HEK293 (cell line): ENCODE measurements around the gene EI24.

Source experiments
- CTCF ChIA-PET: fragments of 350-600 bp; formaldehyde crosslinking; extraction: SDS; loops from one replicate; lab custom pipeline; 2021; ENCODE audit warnings: antibody characterized with exemption; lab: Yijun Ruan, JAX
- POLR2A ChIA-PET: fragments of 300-600 bp; formaldehyde crosslinking; extraction: SDS; loops from one replicate; lab custom pipeline; 2020; ENCODE audit warnings: antibody characterized with exemption, inconsistent platforms; lab: Yijun Ruan, JAX
- H3K27ac ChIP-seq: fragments of 200-500 bp; sonication (Bioruptor generic); 2 replicates; pipeline ENCODE4 v1.5.1; 2014; ENCODE audit warnings: low read depth, low read length, control low read depth, inconsistent platforms; ENCODE audit errors: extremely low read depth
- H3K36me3 ChIP-seq, 2 experiments: fragments of 200-500 bp in 1 of 2; sonication (Bioruptor generic) in 1 of 2; 1 replicate in 1 of 2; 2 replicates in 1 of 2; pipeline ENCODE4 v1.5.1; 2014 to 2017; ENCODE audit warnings: inconsistent platforms in 2 of 2, low read length in 2 of 2; ENCODE audit not compliant: control insufficient read depth in 2 of 2, insufficient read depth in 1 of 2
- H3K4me1 ChIP-seq: fragments of 200-500 bp; sonication (Bioruptor generic); 2 replicates; pipeline ENCODE4 v1.5.1; 2014; ENCODE audit warnings: mild to moderate bottlenecking, low read length, inconsistent platforms; ENCODE audit not compliant: control insufficient read depth, insufficient read depth
- H3K4me3 ChIP-seq: 2 replicates; pipeline ENCODE4 v1.5.1; 2011; ENCODE audit warnings: low read depth, mild to moderate bottlenecking, control low read depth, low read length, moderate library complexity
- H3K9me3 ChIP-seq: fragments of 200-500 bp; sonication (Bioruptor generic); 2 replicates; pipeline ENCODE4 v1.5.1; 2014; ENCODE audit warnings: low read depth, low read length, inconsistent platforms; ENCODE audit not compliant: control insufficient read depth, insufficient read depth
- EGR2 ChIP-seq: fragments of 450-650 bp; formaldehyde crosslinking; IDR thresholded peaks from 2 replicates; pipeline ENCODE4 v1.5.1; 2016; ENCODE audit warnings: low read depth, missing biosample characterization, missing genetic modification characterization
- GLI4 ChIP-seq: fragments of 450-650 bp; formaldehyde crosslinking; IDR thresholded peaks from 2 replicates; pipeline ENCODE4 v1.5.1; 2016; ENCODE audit warnings: missing biosample characterization, missing genetic modification characterization
- KLF1 ChIP-seq: fragments of 450-650 bp; formaldehyde crosslinking; IDR thresholded peaks from 2 replicates; pipeline ENCODE4 v1.5.1; 2016; ENCODE audit warnings: missing biosample characterization, missing genetic modification characterization
- MZF1 ChIP-seq: fragments of 450-650 bp; formaldehyde crosslinking; IDR thresholded peaks from 2 replicates; pipeline ENCODE4 v1.5.1; 2017; ENCODE audit warnings: missing biosample characterization, missing genetic modification characterization, borderline replicate concordance
- PRDM6 ChIP-seq: fragments of 450-650 bp; formaldehyde crosslinking; IDR thresholded peaks from 2 replicates; pipeline ENCODE4 v1.5.1; 2017; ENCODE audit warnings: missing biosample characterization, missing genetic modification characterization
- RBAK ChIP-seq: fragments of 450-650 bp; formaldehyde crosslinking; IDR thresholded peaks from 2 replicates; pipeline ENCODE4 v1.5.1; 2016; ENCODE audit warnings: missing biosample characterization, missing genetic modification characterization
- REPIN1 ChIP-seq: fragments of 450-650 bp; formaldehyde crosslinking; IDR thresholded peaks from 2 replicates; pipeline ENCODE4 v1.5.1; 2017; ENCODE audit warnings: missing biosample characterization, missing genetic modification characterization, low read depth
- SALL2 ChIP-seq: fragments of 450-650 bp; formaldehyde crosslinking; IDR thresholded peaks from 2 replicates; pipeline ENCODE4 v1.5.0; 2017; ENCODE audit warnings: missing biosample characterization, mild to moderate bottlenecking, missing genetic modification characterization, borderline replicate concordance
- SCRT2 ChIP-seq: fragments of 450-650 bp; formaldehyde crosslinking; IDR thresholded peaks from 2 replicates; pipeline ENCODE4 v1.5.1; 2016; ENCODE audit warnings: missing biosample characterization, missing genetic modification characterization
- TSHZ1 ChIP-seq: fragments of 450-650 bp; formaldehyde crosslinking; IDR thresholded peaks from 2 replicates; pipeline ENCODE4 v1.5.1; 2016; ENCODE audit warnings: missing biosample characterization, missing genetic modification characterization, borderline replicate concordance
- YY1 ChIP-seq: fragments of 450-650 bp; formaldehyde crosslinking; IDR thresholded peaks from 2 replicates; pipeline ENCODE4 v1.5.1; 2018; ENCODE audit warnings: missing biosample characterization, missing genetic modification characterization
- ZBTB21 ChIP-seq: fragments of 450-650 bp; formaldehyde crosslinking; IDR thresholded peaks from 2 replicates; pipeline ENCODE4 v1.5.1; 2017; ENCODE audit warnings: missing biosample characterization, missing genetic modification characterization
- ZNF174 ChIP-seq: fragments of 450-650 bp; formaldehyde crosslinking; IDR thresholded peaks from 2 replicates; pipeline ENCODE4 v1.5.0; 2017; ENCODE audit warnings: missing biosample characterization, mild to moderate bottlenecking, missing genetic modification characterization
- ZNF202 ChIP-seq: fragments of 450-650 bp; formaldehyde crosslinking; IDR thresholded peaks from 2 replicates; pipeline ENCODE4 v1.5.1; 2016; ENCODE audit warnings: missing biosample characterization, missing genetic modification characterization, borderline replicate concordance
- ZNF214 ChIP-seq: fragments of 450-650 bp; formaldehyde crosslinking; IDR thresholded peaks from 2 replicates; pipeline ENCODE4 v1.5.1; 2017; ENCODE audit warnings: missing biosample characterization, mild to moderate bottlenecking, missing genetic modification characterization, borderline replicate concordance
- ZNF221 ChIP-seq: fragments of 450-650 bp; formaldehyde crosslinking; IDR thresholded peaks from 2 replicates; pipeline ENCODE4 v1.5.1; 2017; ENCODE audit warnings: missing biosample characterization, missing genetic modification characterization, borderline replicate concordance
- ZNF223 ChIP-seq: fragments of 450-650 bp; formaldehyde crosslinking; IDR thresholded peaks from 2 replicates; pipeline ENCODE4 v1.5.1; 2016; ENCODE audit warnings: missing biosample characterization, missing genetic modification characterization
- ZNF37A ChIP-seq: fragments of 450-650 bp; IDR thresholded peaks from 2 replicates; pipeline ENCODE4 v1.5.1; 2018; ENCODE audit warnings: missing biosample characterization, missing genetic modification characterization
- ZNF391 ChIP-seq: fragments of 450-650 bp; formaldehyde crosslinking; IDR thresholded peaks from 2 replicates; pipeline ENCODE4 v1.5.1; 2016; ENCODE audit warnings: low read depth, missing biosample characterization, missing genetic modification characterization, borderline replicate concordance
- ZNF398 ChIP-seq: fragments of 450-650 bp; formaldehyde crosslinking; IDR thresholded peaks from 2 replicates; pipeline ENCODE4 v1.5.1; 2017; ENCODE audit warnings: missing biosample characterization, missing genetic modification characterization
- ZNF416 ChIP-seq: fragments of 450-650 bp; formaldehyde crosslinking; IDR thresholded peaks from 2 replicates; pipeline ENCODE4 v1.5.1; 2016; ENCODE audit warnings: missing biosample characterization, missing genetic modification characterization
- ZNF433 ChIP-seq: fragments of 450-650 bp; formaldehyde crosslinking; IDR thresholded peaks from 2 replicates; pipeline ENCODE4 v1.5.1; 2016; ENCODE audit warnings: missing biosample characterization, missing genetic modification characterization, low read depth
- ZNF473 ChIP-seq: fragments of 450-650 bp; formaldehyde crosslinking; IDR thresholded peaks from 2 replicates; pipeline ENCODE4 v1.5.1; 2017; ENCODE audit warnings: missing biosample characterization, missing genetic modification characterization
- ZNF521 ChIP-seq: fragments of 450-650 bp; formaldehyde crosslinking; IDR thresholded peaks from 2 replicates; pipeline ENCODE4 v1.5.1; 2017; ENCODE audit warnings: missing biosample characterization, mild to moderate bottlenecking, missing genetic modification characterization
- ZNF549 ChIP-seq: fragments of 450-650 bp; IDR thresholded peaks from 2 replicates; pipeline ENCODE4 v1.5.1; 2018; ENCODE audit warnings: missing biosample characterization, missing genetic modification characterization, mild to moderate bottlenecking, inconsistent platforms, moderate library complexity
- ZNF558 ChIP-seq: fragments of 450-650 bp; formaldehyde crosslinking; IDR thresholded peaks from 2 replicates; pipeline ENCODE4 v1.5.1; 2016; ENCODE audit warnings: missing biosample characterization, missing genetic modification characterization
- ZNF658 ChIP-seq: fragments of 450-650 bp; formaldehyde crosslinking; IDR thresholded peaks from 2 replicates; pipeline ENCODE4; 2016; ENCODE audit warnings: missing biosample characterization, missing genetic modification characterization
- ZNF664 ChIP-seq: fragments of 450-650 bp; formaldehyde crosslinking; IDR thresholded peaks from 2 replicates; pipeline ENCODE4 v1.5.1; 2016; ENCODE audit warnings: missing biosample characterization, missing genetic modification characterization
- ZNF670 ChIP-seq: fragments of 450-650 bp; formaldehyde crosslinking; IDR thresholded peaks from 2 replicates; pipeline ENCODE4 v1.5.1; 2016; ENCODE audit warnings: missing biosample characterization, missing genetic modification characterization, low read depth

EI24 gene

GRCh38 chr11:125592305-125593113, 23.2 kb downstream of the EI24 start, which contains the start of gene STT3A (continued):
- TF ChIP-seq PRDM6 (tag by site-specific recombination) (no peak), ZNF223 (tag by site-specific recombination) (no peak), ZNF433 (tag by site-specific recombination) (no peak), RBAK (no peak), GLI4 (tag by site-specific recombination) (0 out of 2 replicates have a peak, but pooled peaks have one; percentile 29), ZNF670 (tag by site-specific recombination) (no peak), ZNF391 (tag by site-specific recombination) (no peak), MZF1 (tag by site-specific recombination) (no peak), ZNF416 (no peak), SCRT2 (tag by site-specific recombination) (no peak), SALL2 (tag by site-specific recombination) (no peak), ZNF202 (tag by site-specific recombination) (no peak), KLF1 (peak; percentile 40), ZNF174 (tag by site-specific recombination) (no peak), ZNF214 (no peak), ZNF37A (tag by site-specific recombination) (no peak), ZNF521 (tag by site-specific recombination) (no peak), ZNF664 (no peak)

DNA sequence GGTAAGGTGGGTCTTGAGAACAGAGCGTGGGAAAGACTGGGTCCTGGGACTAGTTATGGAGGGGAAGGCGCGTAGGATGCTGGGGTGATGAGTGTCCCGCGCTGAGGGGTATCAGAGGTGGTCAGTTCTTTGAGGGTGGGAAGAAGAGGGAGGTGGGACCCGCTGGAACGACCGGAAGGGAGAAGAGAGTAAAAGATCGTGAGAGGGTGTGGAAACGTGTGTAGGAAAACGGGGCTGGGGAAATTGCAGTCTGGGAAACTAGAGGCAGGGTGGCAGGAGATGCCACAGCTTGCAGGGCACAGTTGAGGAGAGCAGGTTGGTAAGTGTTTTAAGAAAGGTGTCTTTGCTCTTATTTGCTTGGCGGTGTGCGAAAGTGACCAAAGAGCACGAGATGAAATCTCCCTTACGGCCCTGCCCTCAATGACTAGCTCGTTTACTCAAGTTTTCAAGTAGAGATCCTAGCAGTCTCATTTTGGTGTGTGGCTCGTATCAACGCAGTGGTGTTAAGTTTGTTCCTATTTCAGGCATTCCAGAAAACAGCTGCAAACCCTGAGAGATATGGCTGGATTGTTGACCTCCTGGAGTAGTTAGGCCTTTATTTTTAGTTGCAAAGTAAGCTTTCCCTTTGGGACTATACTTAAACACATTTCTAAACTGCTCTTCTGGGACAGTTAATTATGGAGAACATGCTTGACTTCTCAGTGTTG, 24.0 kb downstream of the EI24 start:
- CTCF ChIA-PET: no interaction called here
- Histone ChIP-seq H3K9me3 (no peaks in the 10 kb centered on the region), H3K4me1 (no peaks in the 10 kb centered on the region; the same call in 1 of the 2 replicates), H3K36me3 (peaks cover 8 to 28% of the 10 kb centered on the region in 2 experiments; a peak in 2 of 3 replicates), H3K4me3 (peak overlapping the region; percentile 91), H3K27ac (peak overlapping the region; percentile 24; the same call in 1 of the 2 replicates)
- POLR2A ChIA-PET: interaction anchor here (0.6 to 3.9 kb wide), 12 partner anchors 10 to 619 kb away, joined by 3 to 25 read pairs (median 3); partner anchors contain the start of genes CHEK1, EI24, FAM118B and PUS3
- TF ChIP-seq ZBTB21 (no peak), EGR2 (tag by site-specific recombination) (peak; percentile 75), ZNF549 (tag by site-specific recombination) (no peak), ZNF398 (tag by site-specific recombination) (peak; percentile 60; the same call in 1 of the 2 replicates), REPIN1 (tag by site-specific recombination) (no peak; the same call in 1 of the 2 replicates), ZNF473 (no peak), ZNF221 (tag by site-specific recombination) (no peak), ZNF558 (tag by site-specific recombination) (no peak), YY1 (tag by site-specific recombination) (no peak), TSHZ1 (tag by site-specific recombination) (no peak), ZNF658 (tag by site-specific recombination) (no peak), ZNF202 (tag by site-specific recombination) (no peak)
